Adipocyte (in vitro differentiated cells): ENCODE results near the gene CCT3.
"Not testable (repeated sequence)": the region's sequence is repeated elsewhere in the genome, so short reads cannot be mapped to it uniquely, and the experiment has no call there.

Experiments used
- DNase-seq: peaks from one replicate; pipeline ENCODE4 v3.0.0-alpha.2; 2015; ENCODE audit warnings: low read depth
- H3K27me3 ChIP-seq: replicated peaks from 2 replicates; pipeline ENCODE4 v1.7.0; 2013; ENCODE audit warnings: mild to moderate bottlenecking, low read length, moderate library complexity; ENCODE audit not compliant: control insufficient read depth, insufficient read depth
- H3K36me3 ChIP-seq: 2 replicates; pipeline ENCODE4 v1.7.0; 2013; ENCODE audit warnings: low read length, mild to moderate bottlenecking, moderate library complexity; ENCODE audit not compliant: control insufficient read depth, insufficient read depth, severe bottlenecking
- H3K4me1 ChIP-seq: 2 replicates; pipeline ENCODE4 v1.7.0; 2013; ENCODE audit warnings: mild to moderate bottlenecking, low read length, moderate library complexity; ENCODE audit not compliant: control insufficient read depth, insufficient read depth
- H3K4me3 ChIP-seq: 2 replicates; pipeline ENCODE4 v1.7.0; 2013; ENCODE audit warnings: mild to moderate bottlenecking, low read length, moderate library complexity
- H3K9ac ChIP-seq: 2 replicates; pipeline ENCODE4 v1.7.0; 2013; ENCODE audit warnings: mild to moderate bottlenecking, low read length, moderate library complexity
- H3K9me3 ChIP-seq: 2 replicates; pipeline ENCODE4 v1.7.0; 2013; ENCODE audit warnings: mild to moderate bottlenecking, low read length, moderate library complexity; ENCODE audit not compliant: control insufficient read depth

The CCT3 gene

DNA sequence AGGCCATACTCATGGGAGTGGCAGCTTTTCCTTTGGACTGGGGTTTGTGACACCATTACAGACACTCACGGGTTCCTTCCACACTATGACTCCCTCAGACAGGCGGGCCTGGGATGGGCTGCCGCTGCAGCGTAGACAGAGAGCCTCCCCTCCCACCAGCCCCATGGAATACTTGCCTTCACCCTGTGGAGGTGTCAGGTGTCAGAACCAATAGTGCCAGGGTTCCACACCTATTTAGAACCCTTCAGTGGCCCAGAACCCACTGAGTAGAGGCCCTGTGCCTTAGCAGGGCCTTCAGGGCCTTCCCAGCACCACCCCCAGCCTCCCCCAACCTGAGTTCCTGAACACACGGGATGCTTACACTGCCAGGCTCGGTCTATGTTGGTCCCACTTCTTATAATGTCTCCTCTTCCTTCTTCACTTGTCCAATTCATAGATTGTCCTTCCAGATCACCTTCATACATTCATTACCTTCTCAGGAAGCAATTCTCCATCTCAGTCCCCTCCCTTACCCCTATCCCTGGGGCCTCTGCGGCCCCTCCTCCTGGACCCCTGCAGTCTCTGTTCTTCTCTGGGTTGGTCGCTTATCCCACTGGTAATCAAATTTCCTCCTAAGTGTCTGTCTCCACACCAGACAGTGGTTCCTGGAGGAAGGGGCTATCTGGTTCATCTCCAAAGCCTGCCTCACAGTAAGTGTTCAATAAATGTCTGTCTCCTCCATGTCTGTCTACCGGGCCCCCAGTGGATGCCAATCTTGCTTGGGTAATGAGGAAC is 29.5 kb upstream of the CCT3 start:
- H3K4me1 ChIP-seq: peaks cover 11% of the 10 kb centered on the region
- H3K36me3 ChIP-seq: no peaks in the 10 kb centered on the region
- H3K4me3 ChIP-seq: no peak overlapping the region
- H3K9ac ChIP-seq: no peak overlapping the region
- H3K9me3 ChIP-seq: peaks cover 5% of the 10 kb centered on the region
- H3K27me3 ChIP-seq: peaks cover 44% of the 10 kb centered on the region
- DNase-seq: no peak

DNA sequence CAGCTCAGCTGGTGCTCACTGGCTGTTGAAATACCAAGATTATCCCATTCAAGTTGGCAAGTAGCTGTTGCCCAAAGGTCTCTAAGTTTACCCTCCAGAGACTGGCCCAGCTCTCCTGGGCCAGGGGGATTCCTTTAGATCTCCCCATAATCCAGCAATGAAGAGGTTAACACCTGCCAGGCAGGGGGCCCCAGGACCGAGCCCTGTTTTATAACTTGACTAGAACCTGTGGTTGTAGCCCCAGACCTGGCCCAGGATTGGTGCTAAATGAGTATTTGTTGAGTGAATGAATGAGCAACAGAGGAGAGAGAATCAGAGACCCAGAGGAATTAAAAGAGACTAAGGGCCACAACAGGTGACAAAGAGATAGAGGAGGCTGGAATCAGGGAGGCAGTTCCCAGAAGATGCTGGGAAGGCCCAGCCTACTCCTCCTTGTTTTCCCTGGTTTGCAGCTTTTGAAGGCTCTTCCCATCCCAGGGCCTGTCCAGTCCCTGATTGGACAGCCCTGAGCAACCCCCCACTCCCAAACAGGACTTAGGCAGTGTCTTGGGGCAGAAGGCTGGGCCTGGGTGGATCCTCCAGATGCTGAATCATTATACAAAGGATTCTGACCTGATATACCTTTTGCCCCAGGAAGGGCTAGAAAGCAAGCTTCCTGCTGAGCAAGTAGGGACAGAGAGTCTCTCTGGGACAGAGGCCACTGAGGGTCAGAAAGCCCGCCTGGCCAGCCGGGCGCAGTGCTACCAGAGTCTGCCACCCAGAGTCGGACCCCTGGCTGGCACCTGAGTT is 28.5 kb upstream of the CCT3 start:
- Histone ChIP-seq H3K9me3 (peaks cover 5% of the 10 kb centered on the region), H3K9ac (no peak overlapping the region), H3K27me3 (peaks cover 44% of the 10 kb centered on the region), H3K4me3 (no peak overlapping the region), H3K4me1 (peaks cover 4% of the 10 kb centered on the region), H3K36me3 (no peaks in the 10 kb centered on the region)
- DNase-seq: no peak

DNA sequence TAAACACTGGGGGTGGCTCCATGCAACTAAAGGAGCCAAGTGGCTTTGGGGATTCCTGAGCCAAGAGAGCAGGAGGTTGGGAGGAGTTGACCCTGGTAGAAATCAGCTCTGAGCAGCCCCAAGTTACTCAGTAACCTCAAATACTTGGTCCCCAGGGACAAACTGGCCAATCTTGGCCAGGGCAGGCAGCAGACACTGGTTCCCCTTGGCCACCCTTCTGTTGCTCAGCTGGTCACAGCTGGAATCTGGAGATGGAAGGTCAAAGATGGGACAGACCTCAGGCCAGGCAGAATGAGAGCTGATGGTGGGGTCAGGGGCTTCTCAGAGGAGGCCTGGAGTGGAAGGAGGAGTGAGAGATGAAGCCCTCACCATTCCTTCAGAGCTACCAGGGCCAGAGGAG is 27.7 kb upstream of the CCT3 start:
- H3K36me3 ChIP-seq: no peaks in the 10 kb centered on the region
- no peak overlapping the region for H3K9ac ChIP-seq
- no peak overlapping the region for H3K4me3 ChIP-seq
- DNase-seq: no peak
- peaks cover 44% of the 10 kb centered on the region for H3K27me3 ChIP-seq
- H3K4me1 ChIP-seq: no peaks in the 10 kb centered on the region
- H3K9me3 ChIP-seq: peaks cover 5% of the 10 kb centered on the region

DNA sequence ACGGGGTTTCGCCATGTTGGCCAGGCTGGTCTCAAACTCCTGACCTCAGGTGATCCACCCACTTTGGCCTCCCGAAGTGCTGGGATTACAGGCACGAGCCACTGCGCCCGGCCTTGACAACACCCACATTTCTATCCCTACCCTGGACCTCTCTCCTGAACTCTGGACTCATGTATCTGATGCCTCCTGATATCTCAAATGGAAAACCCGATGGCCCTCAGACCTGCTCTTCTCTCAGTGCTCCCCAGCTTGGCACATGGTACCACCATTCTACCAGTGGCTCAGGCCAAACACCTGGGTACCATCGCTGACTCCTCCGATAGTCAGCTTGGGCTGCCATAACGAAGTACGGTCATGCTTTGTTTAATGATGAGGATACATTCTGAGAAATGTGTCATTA is 22.4 kb upstream of the CCT3 start:
- H3K4me3 ChIP-seq: no peak overlapping the region
- H3K9me3 ChIP-seq: peaks cover 5% of the 10 kb centered on the region
- no peak for DNase-seq
- H3K9ac ChIP-seq: no peak overlapping the region
- H3K4me1 ChIP-seq: no peaks in the 10 kb centered on the region
- H3K27me3 ChIP-seq: peaks cover 41% of the 10 kb centered on the region
- no peaks in the 10 kb centered on the region for H3K36me3 ChIP-seq

DNA sequence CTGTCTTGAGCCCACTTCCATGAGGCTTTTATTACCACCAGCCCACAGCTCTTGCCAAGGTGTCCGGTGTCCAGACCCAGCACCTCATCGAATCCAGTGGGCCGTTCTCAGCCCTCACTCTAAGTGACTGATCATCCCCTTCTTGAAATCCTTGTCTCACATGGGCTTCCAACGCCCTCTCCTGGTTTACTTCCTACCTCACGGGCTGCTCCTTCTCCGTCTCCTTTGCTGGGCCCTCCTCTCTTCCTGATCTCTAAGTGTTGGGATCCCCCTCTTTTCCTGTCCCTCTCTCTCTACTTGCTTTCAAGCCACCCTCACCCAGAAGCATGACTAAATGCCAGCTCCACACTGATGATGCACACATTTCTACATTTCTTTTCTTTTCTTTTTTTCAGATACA is 21.9 kb upstream of the CCT3 start:
- DNase-seq: peak; percentile 53
- Histone ChIP-seq H3K9me3 (peaks cover 5% of the 10 kb centered on the region), H3K27me3 (peaks cover 38% of the 10 kb centered on the region), H3K4me3 (no peak overlapping the region), H3K9ac (no peak overlapping the region), H3K4me1 (no peaks in the 10 kb centered on the region), H3K36me3 (no peaks in the 10 kb centered on the region)

DNA sequence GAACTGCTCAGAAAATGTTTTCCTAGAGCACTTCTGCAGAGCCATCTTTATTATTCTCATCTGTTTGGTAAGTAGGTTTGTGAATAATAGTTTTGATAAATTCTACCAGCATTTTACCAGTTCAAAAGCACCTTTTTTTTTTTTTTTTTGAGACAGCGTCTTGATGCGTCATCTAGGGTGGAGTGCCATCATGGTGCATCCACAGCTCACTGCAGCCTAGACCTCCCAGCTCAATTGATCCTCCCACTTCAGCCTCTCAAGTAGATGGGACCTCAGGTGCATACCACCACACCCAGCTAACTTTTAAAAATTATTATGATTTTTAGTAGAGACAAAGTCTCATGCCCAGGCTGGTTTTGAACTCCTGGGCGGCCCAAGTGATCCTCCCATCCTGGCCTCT is 21.2 kb upstream of the CCT3 start:
- H3K4me1 ChIP-seq: no peaks in the 10 kb centered on the region
- peaks cover 2% of the 10 kb centered on the region for H3K9me3 ChIP-seq
- H3K4me3 ChIP-seq: no peak overlapping the region
- peaks cover 39% of the 10 kb centered on the region for H3K27me3 ChIP-seq
- H3K36me3 ChIP-seq: no peaks in the 10 kb centered on the region
- no peak for DNase-seq
- H3K9ac ChIP-seq: no peak overlapping the region

DNA sequence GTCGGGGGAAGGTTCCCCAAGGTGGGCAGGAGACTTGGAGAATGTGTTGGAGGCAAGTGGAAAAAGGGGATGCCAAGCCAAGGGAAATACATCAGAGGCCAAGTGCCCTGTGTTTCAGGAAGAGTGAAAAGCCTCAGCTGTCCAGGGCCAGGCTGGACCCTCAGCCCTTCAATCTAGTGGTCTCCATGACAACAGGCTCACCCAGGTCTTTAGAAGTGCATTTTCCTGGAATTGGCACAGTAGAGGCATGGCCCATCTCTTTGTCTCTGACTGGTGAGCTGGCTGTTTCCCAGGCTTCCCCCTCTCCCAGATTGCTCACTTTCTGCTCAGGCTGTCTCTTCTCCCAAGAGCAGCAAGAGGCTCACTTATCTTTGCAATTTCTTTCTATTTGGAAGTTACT is 20.5 kb upstream of the CCT3 start:
- peaks cover 38% of the 10 kb centered on the region for H3K27me3 ChIP-seq
- H3K4me1 ChIP-seq: no peaks in the 10 kb centered on the region
- H3K9me3 ChIP-seq: no peaks in the 10 kb centered on the region
- no peaks in the 10 kb centered on the region for H3K36me3 ChIP-seq
- H3K9ac ChIP-seq: no peak overlapping the region
- no peak for DNase-seq
- H3K4me3 ChIP-seq: no peak overlapping the region

DNA sequence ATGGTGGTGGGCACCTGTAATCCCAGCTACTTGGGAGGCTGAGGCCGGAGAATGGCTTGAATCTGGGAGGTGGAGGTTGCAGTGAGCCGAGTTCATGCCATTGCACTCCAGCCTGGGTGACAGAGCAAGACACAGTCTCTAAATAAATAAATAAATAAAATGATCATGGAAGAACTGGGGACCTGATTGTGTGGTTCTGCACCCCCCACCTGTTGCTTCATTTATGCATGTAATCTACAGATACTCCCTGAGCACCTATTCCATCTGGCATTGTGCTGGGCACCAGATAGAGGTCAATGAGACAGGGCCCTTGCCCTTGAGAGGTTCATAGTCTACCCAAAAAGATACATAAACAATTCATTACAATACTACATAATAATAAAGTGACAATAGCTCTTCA is 19.9 kb upstream of the CCT3 start:
- Histone ChIP-seq H3K4me3 (no peak overlapping the region), H3K27me3 (peaks cover 42% of the 10 kb centered on the region), H3K36me3 (no peaks in the 10 kb centered on the region), H3K9ac (no peak overlapping the region), H3K9me3 (no peaks in the 10 kb centered on the region), H3K4me1 (no peaks in the 10 kb centered on the region)
- DNase-seq: no peak

DNA sequence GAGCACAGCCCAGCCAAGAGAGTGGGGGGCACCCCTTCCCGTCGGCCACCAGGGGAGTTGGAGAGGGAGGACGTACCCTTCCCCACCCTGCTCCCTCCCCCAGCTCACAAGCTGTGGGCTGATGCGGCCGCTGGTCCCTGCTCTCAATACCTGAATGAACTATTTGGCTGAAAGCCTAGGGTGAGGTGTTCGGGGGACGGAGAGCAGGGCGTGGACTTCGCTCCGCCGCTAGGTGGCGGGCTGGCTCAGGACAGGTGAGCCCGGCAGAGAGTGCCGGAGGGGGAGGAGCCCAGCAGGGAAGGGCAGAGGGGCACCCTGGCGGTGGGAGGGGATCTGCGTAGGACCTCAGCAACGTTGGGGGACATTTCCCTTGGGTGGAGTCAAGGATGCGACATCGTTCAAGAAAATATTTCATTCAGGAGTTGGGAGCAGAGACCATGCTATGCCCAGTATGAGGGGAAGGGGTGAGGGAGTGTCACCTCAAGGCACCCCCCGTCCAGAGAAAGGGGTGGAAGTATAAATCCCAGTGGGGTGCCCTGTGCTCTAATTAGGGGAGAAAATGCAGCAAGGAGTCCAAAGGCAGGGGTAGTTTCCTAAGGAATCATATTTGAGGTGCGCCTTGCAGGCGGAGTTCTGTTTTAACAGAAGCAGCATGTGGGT is 18.9 kb upstream of the CCT3 start:
- Histone ChIP-seq H3K4me3 (no peak overlapping the region), H3K27me3 (peaks cover 42% of the 10 kb centered on the region), H3K36me3 (no peaks in the 10 kb centered on the region), H3K9ac (no peak overlapping the region), H3K9me3 (no peaks in the 10 kb centered on the region), H3K4me1 (no peaks in the 10 kb centered on the region)
- DNase-seq: peak; percentile 57

DNA sequence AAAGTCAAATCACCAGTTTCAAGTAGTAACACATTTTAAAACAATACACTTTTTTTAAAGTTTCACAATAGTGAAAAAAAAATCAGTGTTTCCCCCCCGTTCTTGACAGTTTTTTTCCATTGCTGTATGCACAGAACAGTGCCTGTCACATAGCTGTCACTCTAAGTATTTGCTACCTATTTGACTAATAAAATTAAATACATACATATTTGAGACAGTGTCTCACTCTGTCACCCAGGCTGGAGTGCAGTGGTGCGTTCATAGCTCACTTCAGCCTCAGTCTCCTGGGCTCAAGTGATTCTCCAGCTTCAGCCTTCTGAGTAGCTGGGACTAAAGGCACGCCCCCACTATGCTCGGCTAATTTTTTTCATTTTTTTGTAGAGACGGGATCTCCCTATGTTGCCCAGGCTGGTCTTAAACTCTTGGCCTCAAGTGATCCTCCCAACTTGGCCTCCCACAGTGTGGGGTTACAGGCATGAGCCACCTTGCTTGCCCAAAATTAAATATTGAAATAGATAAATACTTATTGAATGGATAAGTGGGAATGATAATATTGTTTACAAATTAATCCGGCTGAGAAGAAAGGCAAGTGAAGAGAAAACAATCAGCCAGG is 18.3 kb upstream of the CCT3 start:
- no peaks in the 10 kb centered on the region for H3K36me3 ChIP-seq
- H3K9ac ChIP-seq: no peak overlapping the region
- H3K4me3 ChIP-seq: no peak overlapping the region
- H3K9me3 ChIP-seq: no peaks in the 10 kb centered on the region
- no peak for DNase-seq
- peaks cover 42% of the 10 kb centered on the region for H3K27me3 ChIP-seq
- H3K4me1 ChIP-seq: no peaks in the 10 kb centered on the region

DNA sequence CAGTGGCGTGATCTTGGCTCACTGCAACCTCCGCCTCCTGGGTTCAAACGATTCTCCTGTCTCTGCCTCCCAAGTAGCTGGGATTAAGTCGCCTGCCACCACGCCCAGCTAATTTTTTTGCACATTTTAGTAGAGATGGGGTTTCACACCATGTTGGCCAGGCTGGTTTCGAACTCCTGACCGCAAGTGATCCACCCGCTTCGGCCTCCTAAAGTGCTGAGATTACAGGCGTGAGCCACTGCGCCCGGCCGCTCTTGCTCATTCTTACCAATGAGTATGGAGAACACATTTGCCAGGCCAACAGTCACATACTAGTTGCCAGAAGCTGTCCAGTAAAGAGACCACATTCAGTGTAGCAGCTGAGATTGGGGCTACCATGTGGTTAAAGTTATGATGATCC is 14.4 kb upstream of the CCT3 start:
- H3K9me3 ChIP-seq, DNase-seq, H3K36me3 ChIP-seq, H3K4me3 ChIP-seq, H3K4me1 ChIP-seq, H3K9ac ChIP-seq: not testable (repeated sequence)
- peaks cover 33% of the 10 kb centered on the region for H3K27me3 ChIP-seq
